ENCODE data around the gene EFNA5. TPM values are rescaled to one million over a fixed set of nuclear protein-coding genes. Genes with fewer than 3 reads are reported as not detected.

EFNA5 gene
- total and polyA plus RNA-seq, 4 donors, result 0.14 to 0.93 (median 0.54) TPM

DNA sequence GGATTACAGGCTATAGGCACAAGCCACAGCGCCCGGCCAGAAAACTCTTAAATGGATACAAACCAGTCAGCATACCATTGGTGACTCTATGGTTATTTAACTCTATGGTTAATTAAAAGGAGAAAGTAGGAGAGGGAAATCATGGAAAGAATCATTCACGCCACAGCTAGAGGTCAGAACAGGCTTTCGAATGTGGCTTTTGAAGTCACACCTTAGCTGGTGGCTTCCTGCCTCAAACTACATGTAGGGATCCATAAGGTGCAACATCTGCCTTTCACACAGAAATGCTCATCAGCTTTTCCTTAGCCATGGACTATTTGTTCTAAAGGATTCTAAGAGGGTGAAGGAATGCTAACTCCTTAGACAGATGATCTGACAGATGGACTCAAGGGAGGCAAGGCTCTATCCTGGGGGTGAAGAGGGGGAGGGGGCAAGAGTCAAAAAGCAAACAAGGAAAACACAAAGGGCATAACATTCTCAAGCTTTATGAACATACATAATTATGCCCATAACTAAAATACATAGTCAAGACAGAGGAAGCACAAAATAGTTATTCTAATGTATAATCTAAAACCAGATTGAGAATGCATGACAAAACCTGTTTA, 130.9 kb downstream of the EFNA5 start:
- 96% methylated on average over 4 of the region's 4 CpGs for WGBS

DNA sequence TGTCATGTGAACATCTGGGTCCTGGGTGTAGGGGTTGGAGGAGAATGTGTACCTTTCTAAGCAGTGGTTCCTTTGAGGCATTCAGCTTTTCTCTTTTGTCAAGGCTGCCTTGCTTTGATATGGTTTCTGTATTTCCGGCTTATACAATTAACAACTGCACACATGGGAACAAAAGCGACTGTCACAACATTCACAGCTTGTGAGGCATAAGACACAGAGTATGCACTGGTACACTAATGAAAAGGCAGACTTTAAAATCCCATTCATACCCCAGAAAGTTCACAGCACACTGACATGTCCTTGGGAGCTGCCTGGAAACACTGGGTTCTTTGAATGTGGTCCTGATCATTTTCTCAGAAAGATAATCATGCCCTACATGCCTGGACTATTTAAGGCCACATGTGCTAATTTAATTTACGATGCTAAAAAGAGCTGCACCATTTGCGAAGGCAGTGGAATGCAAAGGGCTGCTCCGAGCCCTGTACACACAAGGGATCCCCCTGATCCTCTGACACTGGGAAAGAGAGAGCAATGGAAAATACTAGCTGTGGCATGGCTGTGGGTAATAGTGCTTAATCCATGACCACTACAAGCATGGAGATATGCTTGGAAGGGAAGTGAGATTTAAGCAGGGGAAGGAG, 131.8 kb downstream of the EFNA5 start:
- Histone ChIP-seq H3K9me3 (ENCODE audit: control insufficient read depth in 4 of 4, low read length in 3 of 4) (no peaks in the 10 kb centered on the region), H3K36me3 (ENCODE audit: control insufficient read depth in 4 of 4, insufficient read depth in 3 of 4, low read depth in 1 of 4, low read length in 3 of 4) (no peaks in the 10 kb centered on the region), H3K27me3 (ENCODE audit: control insufficient read depth in 4 of 4, insufficient read depth in 4 of 4, low read length in 3 of 4) (no peaks in the 10 kb centered on the region), H3K9ac (ENCODE audit: low read depth in 1 of 2, low read length in 2 of 2) (no peak overlapping the region), H3K4me3 (ENCODE audit: low read depth in 1 of 3, low read length in 3 of 3) (no peak overlapping the region), H3K4me1 (ENCODE audit: control insufficient read depth in 4 of 4, insufficient read depth in 4 of 4, low read length in 3 of 4) (peaks cover 0 to 12% (median 4%) of the 10 kb centered on the region in 4 donors), H3K27ac (ENCODE audit: low read depth in 1 of 2, low read length in 2 of 2) (no peak overlapping the region)
- 95% methylated on average over 5 of the region's 5 CpGs for WGBS
- no peak for DNase-seq (ENCODE audit: low spot score)
- TF ChIP-seq, protein P1, sequence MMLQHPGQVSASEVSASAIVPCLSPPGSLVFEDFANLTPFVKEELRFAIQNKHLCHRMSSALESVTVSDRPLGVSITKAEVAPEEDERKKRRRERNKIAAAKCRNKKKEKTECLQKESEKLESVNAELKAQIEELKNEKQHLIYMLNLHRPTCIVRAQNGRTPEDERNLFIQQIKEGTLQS (IDR thresholded peaks at IDR 0.05), result no peak
- TF ChIP-seq HNF4G (IDR thresholded peaks at IDR 0.05) (no peak), TAF1 (conservative IDR thresholded peaks at IDR 0.05) (no peak), GABPA (IDR thresholded peaks at IDR 0.05 in 1 of 2, conservative IDR thresholded peaks at IDR 0.05 in 1 of 2) (no peak), FOXA1 (IDR thresholded peaks at IDR 0.05) (no peak), RAD21 (IDR thresholded peaks at IDR 0.05) (no peak), EGR1 (IDR thresholded peaks at IDR 0.05; ENCODE audit: low read depth in 2 of 2) (no peak)

More for the DNA sequence above, 130.9 kb downstream of the EFNA5 start:
- DNase-seq (ENCODE audit: low spot score), result no peak
- H3K27me3 ChIP-seq (ENCODE audit: control insufficient read depth in 4 of 4, insufficient read depth in 4 of 4, low read length in 3 of 4), result no peaks in the 10 kb centered on the region
- TF ChIP-seq, protein P2, sequence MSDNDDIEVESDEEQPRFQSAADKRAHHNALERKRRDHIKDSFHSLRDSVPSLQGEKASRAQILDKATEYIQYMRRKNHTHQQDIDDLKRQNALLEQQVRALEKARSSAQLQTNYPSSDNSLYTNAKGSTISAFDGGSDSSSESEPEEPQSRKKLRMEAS (IDR thresholded peaks at IDR 0.05), result no peak
- TF ChIP-seq GABPA (IDR thresholded peaks at IDR 0.05 in 1 of 2, conservative IDR thresholded peaks at IDR 0.05 in 1 of 2) (no peak), RXRA (IDR thresholded peaks at IDR 0.05) (no peak), NR2F2 (IDR thresholded peaks at IDR 0.05) (no peak), FOXA1 (IDR thresholded peaks at IDR 0.05) (no peak), RAD21 (IDR thresholded peaks at IDR 0.05) (no peak)
- TF ChIP-seq, protein P3, sequence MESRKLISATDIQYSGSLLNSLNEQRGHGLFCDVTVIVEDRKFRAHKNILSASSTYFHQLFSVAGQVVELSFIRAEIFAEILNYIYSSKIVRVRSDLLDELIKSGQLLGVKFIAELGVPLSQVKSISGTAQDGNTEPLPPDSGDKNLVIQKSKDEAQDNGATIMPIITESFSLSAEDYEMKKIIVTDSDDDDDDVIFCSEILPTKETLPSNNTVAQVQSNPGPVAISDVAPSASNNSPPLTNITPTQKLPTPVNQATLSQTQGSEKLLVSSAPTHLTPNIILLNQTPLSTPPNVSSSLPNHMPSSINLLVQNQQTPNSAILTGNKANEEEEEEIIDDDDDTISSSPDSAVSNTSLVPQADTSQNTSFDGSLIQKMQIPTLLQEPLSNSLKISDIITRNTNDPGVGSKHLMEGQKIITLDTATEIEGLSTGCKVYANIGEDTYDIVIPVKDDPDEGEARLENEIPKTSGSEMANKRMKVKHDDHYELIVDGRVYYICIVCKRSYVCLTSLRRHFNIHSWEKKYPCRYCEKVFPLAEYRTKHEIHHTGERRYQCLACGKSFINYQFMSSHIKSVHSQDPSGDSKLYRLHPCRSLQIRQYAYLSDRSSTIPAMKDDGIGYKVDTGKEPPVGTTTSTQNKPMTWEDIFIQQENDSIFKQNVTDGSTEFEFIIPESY (IDR thresholded peaks at IDR 0.05), result no peak
- no peaks in the 10 kb centered on the region for H3K36me3 ChIP-seq (ENCODE audit: control insufficient read depth in 4 of 4, insufficient read depth in 3 of 4, low read depth in 1 of 4, low read length in 3 of 4)
- no peaks in the 10 kb centered on the region for H3K9me3 ChIP-seq (ENCODE audit: control insufficient read depth in 4 of 4, low read length in 3 of 4)
- H3K9ac ChIP-seq (ENCODE audit: low read depth in 1 of 2, low read length in 2 of 2), result no peak overlapping the region
- H3K27ac ChIP-seq (ENCODE audit: low read depth in 1 of 2, low read length in 2 of 2), result no peak overlapping the region
- peaks cover 0 to 12% (median 4%) of the 10 kb centered on the region in 4 donors for H3K4me1 ChIP-seq (ENCODE audit: control insufficient read depth in 4 of 4, insufficient read depth in 4 of 4, low read length in 3 of 4)
- no peak overlapping the region for H3K4me3 ChIP-seq (ENCODE audit: low read depth in 1 of 3, low read length in 3 of 3)

DNA sequence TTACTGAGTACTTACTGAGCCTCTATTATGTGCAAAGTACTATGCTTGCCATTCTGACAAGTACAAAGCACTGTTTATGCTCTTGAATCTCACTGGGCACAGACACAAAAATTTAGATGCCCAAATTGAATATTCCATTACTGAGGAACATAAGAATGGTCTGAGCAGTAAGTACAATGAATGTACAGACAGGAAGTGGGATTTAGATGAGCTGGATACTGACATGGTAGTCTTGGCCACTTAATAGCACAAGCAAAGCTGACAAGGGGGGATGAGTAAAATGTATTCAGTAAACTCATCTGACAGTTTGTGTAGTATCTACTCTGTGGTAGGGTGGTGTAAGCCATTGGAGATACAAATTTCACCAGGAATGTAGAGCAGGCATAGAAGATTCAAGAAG, 132.4 kb downstream of the EFNA5 start:
- H3K4me1 ChIP-seq (ENCODE audit: control insufficient read depth in 4 of 4, insufficient read depth in 4 of 4, low read length in 3 of 4), result peaks cover 0 to 8% (median 3%) of the 10 kb centered on the region in 4 donors
- no peak for TF ChIP-seq FOXA1 (IDR thresholded peaks at IDR 0.05)
- no peak for TF ChIP-seq YY1 (IDR thresholded peaks at IDR 0.05)
- TF ChIP-seq, protein P4, sequence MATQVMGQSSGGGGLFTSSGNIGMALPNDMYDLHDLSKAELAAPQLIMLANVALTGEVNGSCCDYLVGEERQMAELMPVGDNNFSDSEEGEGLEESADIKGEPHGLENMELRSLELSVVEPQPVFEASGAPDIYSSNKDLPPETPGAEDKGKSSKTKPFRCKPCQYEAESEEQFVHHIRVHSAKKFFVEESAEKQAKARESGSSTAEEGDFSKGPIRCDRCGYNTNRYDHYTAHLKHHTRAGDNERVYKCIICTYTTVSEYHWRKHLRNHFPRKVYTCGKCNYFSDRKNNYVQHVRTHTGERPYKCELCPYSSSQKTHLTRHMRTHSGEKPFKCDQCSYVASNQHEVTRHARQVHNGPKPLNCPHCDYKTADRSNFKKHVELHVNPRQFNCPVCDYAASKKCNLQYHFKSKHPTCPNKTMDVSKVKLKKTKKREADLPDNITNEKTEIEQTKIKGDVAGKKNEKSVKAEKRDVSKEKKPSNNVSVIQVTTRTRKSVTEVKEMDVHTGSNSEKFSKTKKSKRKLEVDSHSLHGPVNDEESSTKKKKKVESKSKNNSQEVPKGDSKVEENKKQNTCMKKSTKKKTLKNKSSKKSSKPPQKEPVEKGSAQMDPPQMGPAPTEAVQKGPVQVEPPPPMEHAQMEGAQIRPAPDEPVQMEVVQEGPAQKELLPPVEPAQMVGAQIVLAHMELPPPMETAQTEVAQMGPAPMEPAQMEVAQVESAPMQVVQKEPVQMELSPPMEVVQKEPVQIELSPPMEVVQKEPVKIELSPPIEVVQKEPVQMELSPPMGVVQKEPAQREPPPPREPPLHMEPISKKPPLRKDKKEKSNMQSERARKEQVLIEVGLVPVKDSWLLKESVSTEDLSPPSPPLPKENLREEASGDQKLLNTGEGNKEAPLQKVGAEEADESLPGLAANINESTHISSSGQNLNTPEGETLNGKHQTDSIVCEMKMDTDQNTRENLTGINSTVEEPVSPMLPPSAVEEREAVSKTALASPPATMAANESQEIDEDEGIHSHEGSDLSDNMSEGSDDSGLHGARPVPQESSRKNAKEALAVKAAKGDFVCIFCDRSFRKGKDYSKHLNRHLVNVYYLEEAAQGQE (IDR thresholded peaks at IDR 0.05), result no peak
- no peak for TF ChIP-seq NR2F2 (IDR thresholded peaks at IDR 0.05)
- no peak for TF ChIP-seq SP1 (IDR thresholded peaks at IDR 0.05)
- TF ChIP-seq, protein P2 (IDR thresholded peaks at IDR 0.05), result no peak
- TF ChIP-seq FOXA2 (IDR thresholded peaks at IDR 0.05), result no peak
- TF ChIP-seq HNF4G (IDR thresholded peaks at IDR 0.05), result no peak
- no peak for TF ChIP-seq TAF1 (conservative IDR thresholded peaks at IDR 0.05)
- TF ChIP-seq, protein P3 (IDR thresholded peaks at IDR 0.05), result no peak
- no peak for TF ChIP-seq EGR1 (IDR thresholded peaks at IDR 0.05; ENCODE audit: low read depth in 2 of 2)
- TF ChIP-seq RAD21 (IDR thresholded peaks at IDR 0.05), result no peak
- no peak for TF ChIP-seq JUND (IDR thresholded peaks at IDR 0.05)
- no peak for TF ChIP-seq RXRA (IDR thresholded peaks at IDR 0.05)

More for the DNA sequence above, 132.4 kb downstream of the EFNA5 start:
- Histone ChIP-seq H3K27ac (ENCODE audit: low read depth in 1 of 2, low read length in 2 of 2) (no peak overlapping the region), H3K4me3 (ENCODE audit: low read depth in 1 of 3, low read length in 3 of 3) (no peak overlapping the region), H3K9ac (ENCODE audit: low read depth in 1 of 2, low read length in 2 of 2) (no peak overlapping the region), H3K9me3 (ENCODE audit: control insufficient read depth in 4 of 4, low read length in 3 of 4) (no peaks in the 10 kb centered on the region), H3K27me3 (ENCODE audit: control insufficient read depth in 4 of 4, insufficient read depth in 4 of 4, low read length in 3 of 4) (no peaks in the 10 kb centered on the region), H3K36me3 (ENCODE audit: control insufficient read depth in 4 of 4, insufficient read depth in 3 of 4, low read depth in 1 of 4, low read length in 3 of 4) (no peaks in the 10 kb centered on the region)
- DNase-seq (ENCODE audit: low spot score), result no peak

Data from liver (tissue), 9 donors.